GM19239 (cell line): ENCODE results near the gene EGLN1.

Experiments used
- DNase-seq: peaks from one replicate; pipeline ENCODE4 v3.0.0; 2011; ENCODE audit warnings: low spot score; ENCODE audit not compliant: insufficient read length
- FAIRE-seq: peaks from 2 replicates; lab custom pipeline; 2011; peaks lifted over from hg19 to GRCh38; lab: Jason Lieb, UNC

The EGLN1 gene

DNA sequence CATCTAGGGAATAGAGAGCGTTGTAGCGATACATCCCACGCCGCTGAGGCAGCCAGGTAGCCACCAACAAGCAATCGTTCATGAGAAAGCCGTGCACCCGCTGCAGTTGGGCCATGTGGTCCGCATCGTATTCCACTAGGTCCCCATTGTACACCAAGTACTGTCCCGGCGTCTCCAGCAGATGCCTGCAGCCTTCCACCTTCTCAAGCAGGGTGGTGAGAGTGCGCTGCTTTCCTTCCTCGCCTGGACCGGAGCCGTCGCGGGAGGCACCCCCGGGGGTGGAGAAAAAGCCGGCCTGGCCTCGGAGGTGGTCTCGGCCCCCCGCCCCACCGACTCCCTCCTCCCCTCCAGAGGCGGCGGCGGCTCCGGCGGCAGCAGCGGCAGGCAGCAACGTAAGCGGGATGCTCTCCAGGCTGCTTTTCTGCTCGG, 85.0 kb downstream of the EGLN1 start:
- no peak for DNase-seq
- no peak for FAIRE-seq

DNA sequence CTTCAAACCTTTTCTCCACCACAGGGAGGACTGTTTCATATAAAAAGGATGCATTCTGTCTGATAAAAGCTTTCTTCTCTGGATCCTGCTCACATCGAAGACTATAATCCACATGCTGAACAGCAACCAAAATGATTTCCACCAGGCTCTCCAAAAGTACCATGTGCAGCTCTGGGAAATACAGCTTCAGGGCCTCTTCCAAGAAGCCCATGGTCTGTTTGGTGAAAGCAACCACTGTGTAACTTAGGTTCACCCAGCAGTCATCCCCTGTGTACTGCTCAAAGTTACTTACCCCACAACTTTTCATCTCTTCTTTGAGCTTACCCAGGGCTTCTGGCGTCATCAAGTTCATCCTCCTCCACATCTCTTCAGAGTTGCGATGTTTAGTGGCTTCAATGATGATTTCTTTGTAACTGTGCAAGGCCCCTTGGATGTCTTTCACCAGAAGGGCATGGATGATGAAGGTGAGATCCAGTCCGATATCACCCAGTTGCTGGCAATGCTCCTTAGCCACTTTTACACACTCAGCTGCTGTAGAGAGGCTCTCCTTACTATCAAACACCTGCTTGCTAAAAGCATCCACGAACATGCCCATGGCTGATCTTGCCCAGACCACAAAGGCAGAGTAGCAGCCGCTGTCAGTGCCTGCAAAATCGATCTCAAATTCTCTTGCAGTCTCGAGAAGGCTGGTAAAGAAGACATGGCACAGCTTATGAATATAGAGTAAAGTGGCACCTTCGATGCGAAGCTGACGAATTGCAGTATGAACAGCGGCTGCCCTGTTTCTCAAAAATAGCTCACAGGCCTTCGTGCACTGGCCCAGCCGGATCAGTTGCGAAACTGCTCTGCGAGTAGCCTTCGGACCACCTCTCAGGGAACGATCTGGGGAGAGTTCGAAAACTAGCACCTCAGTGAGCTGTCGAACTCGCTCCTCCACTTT, 86.2 kb downstream of the EGLN1 start:
- DNase-seq, result no peak
- FAIRE-seq, result no peak

GRCh38 chr1:231334952-231335351, 87.1 kb downstream of the EGLN1 start:
- DNase-seq (no peak), FAIRE-seq (no peak)

DNA sequence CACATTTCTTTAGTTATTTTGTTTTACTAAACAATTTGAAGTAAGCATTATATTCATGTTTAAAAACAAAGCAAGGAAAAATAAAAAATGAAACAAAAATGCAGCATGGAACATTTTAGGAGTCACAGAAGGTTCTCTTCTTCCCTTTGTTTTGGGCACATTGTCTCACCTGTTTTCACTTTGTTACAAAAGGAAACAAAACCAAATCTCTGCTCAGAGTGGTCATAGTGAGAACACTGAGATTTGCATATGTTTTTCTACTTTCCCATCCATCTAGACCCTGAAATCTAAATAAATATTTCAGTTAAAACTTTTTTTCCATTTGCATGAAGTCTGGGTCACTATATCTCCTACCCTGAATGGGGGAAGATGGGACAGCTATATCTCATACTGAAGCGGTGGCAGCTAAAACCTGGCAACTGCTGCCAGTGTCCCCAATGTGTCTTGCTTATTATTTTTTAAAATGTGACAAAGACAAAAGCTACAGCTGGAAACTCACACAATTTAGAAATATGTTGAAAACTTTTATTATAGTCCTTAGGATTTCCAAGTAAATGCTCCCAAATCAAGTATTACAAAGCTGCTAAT, 87.9 kb downstream of the EGLN1 start:
- FAIRE-seq, result no peak
- no peak for DNase-seq

DNA sequence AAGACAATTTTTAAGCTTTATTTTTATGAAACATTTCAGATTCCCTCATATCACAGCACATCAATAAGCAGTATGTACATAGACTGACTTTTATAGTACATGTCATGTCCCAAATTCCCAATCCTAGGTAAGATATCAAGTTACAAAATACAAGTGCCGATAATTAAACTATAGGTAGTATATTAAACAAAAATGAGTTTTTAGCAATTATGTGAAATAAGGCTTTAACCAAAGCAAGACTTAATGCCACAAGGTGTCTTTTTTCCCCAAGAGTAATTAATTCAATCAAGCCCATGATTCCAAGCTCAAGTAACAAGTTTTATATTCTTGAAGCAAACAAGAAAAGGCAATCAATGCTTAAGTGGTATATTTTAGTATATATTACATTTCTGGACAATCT, 89.3 kb downstream of the EGLN1 start:
- FAIRE-seq (no peak), DNase-seq (no peak)

- DNase-seq (no peak), FAIRE-seq (no peak)
Observed at GRCh38 chr1:231329483-231329882, 92.6 kb downstream of the EGLN1 start.

DNA sequence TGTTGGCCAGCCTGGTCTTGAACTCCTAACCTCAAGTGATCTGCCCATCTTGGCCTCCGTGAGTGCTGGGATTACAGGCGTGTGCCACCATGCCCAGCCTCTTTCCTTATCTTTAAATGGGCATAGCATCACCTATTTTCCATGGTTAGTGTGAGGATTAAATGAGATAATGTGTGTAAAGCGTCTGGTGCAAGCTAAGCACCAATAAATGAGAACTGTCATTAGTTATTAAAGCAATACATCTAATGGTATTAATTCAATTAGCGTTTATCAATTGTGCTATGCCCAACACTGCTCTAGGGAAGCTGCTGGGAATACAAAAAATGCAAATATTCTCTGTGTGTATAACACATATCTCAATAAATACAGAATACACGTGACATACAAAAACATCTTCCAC, 94.5 kb downstream of the EGLN1 start:
- DNase-seq (no peak), FAIRE-seq (no peak)

DNA sequence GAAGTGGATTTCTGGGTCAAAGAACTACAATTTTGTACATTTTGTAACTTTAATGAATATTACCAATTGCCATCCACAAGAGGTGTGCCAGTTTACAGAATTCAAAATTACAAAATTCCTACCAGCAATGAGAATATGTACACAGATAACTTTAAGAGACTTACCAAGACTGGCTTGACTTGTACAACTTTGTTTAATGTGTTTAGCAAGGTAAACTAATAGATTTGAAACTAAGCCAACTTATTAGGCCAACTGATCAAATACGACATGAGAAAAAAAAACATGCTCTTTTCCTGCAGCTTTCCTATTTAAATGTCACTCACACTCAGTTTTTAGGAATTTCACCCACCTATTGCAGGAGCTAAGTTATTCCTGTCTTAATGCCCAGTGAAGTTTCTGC, 95.8 kb downstream of the EGLN1 start:
- DNase-seq, result no peak
- FAIRE-seq, result no peak

DNA sequence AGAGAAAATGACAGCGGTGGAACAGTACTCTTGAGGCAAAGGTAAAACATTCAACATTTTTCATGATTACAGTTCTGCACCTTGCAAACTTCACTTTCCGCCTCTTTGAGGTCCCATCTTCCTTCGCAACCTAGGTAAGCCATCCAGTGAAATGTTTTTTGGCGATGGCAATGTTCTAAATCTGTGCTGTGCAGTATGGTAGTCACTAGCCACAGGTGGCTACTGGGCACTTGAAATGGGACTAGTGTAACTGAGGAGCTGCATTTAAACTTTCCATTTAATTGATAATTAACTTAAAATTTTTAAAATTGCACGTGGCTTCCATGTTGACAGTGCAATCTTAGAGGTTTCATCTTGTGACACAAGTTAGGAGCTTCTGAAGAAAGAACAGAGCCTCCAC, 97.4 kb downstream of the EGLN1 start:
- FAIRE-seq, result no peak
- DNase-seq, result no peak

DNA sequence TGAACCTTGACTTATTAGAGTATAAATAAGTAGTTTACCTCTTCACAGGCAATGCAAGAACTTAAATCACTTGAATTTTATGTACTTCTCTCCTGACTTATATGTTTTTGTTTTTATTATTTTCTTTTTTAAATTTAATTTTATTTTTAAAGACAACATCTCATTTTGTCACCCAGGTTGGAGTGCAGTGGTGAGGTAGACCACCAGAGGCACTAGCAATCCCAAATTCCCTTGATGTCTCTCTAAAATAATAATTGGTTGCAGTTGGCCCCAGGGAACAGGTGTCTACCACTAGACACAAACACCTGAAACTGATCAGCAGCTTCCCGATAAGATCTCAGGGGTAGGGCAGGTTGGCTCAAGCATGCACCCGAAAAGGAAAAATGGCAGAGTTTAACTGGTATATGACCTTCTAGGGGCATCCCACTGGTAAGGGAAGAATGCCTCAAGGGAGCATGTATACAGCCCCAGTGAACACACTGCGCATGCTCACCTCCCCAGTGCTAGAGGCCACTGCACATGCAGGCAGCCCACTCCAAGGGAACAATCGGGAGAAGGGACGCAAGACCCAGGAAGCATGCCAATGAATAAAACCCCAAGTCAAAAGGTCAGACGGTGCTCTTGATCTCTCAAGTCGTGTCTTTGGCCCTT, 99.1 kb downstream of the EGLN1 start:
- DNase-seq, result no peak
- FAIRE-seq, result no peak

GRCh38 chr1:231319080-231319479, 103.0 kb downstream of the EGLN1 start:
- FAIRE-seq (no peak), DNase-seq (no peak)

DNA sequence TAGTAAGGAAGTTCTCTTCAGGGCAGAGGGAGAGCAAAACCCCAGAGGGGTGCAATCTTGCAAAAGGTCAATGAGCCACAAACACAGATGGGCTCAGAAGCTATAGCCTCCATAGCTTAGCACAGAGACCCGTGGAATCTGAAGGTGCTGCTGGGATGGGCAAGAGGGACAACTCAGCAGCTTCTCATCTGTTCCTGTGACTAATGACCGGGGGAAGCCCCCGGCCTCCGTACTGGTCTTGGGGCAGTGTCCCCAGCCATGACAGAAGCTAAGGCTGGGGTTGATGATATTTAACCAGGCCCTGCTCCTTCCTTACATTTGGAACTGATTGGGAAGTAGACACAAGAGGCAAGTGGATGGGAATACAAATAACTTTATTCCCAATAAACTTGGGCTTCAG, 103.5 kb downstream of the EGLN1 start:
- FAIRE-seq, result no peak
- DNase-seq, result no peak

- DNase-seq (no peak), FAIRE-seq (no peak)
Observed at GRCh38 chr1:231318015-231318355, 104.1 kb downstream of the EGLN1 start.

DNA sequence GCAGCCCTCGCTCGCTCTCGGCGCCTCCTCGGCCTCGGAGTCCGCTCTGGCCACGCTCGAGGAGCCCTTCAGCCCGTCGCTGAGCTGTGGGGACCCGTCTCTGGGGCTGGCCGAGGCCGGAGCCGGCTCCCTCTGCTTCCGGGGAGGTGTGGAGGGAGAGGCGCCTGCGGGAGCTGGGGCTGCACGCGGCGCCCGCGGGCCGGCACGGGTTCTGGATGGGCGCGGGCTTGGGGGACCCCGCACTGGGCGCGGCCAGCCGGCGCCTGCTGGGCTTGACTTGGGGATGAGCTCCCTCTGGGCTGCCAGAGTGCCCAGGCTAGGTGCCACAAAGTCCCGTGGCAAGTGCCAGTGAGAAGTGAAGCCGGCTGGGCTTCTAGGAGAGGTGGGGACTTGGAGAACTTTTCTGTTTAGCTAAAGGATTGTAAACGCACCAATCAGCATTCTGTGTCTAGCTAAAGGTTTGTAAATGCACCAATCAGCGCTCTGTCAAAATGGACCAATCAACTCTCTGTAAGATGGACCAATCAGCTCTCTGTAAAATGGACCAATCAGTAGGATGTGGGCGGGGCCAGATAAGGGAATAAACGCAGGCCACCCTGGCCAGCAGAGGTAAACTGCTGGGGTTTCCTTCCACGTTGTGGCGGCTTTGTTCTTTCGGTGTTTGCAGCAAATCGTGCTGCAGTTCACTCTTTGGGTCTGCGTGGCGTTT, 104.6 kb downstream of the EGLN1 start:
- no peak for DNase-seq
- FAIRE-seq, result no peak

DNA sequence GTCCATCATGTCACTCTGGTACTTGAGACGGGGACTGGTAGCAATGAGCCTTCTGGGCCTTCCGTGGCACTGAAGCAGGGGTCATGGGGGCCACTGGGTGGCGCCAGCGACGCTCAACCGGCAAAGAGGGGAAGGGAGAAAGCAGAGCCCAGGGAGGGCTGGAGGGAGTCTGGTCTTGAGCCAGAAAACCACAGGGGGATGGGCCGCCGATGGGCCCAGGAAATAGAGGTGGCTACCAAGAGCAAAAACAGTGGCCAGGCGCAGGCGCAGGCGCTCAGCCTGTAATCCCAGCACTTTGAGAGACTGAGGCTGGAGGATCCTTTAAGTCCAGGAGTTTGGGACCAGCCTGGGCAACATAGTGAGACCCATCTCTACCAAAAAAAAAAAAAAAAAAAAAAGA, 106.2 kb downstream of the EGLN1 start:
- DNase-seq (peak; percentile 44), FAIRE-seq (no peak)
